Pancreas (tissue), 10 donors: ENCODE measurements around the gene ACTRT2. TPM values are rescaled to one million over a fixed set of nuclear protein-coding genes. Genes with fewer than 3 reads are reported as not detected.

Experiments
- ATAC-seq, 4 donors: fragments of 200-7000 bp; cut with Tn5 transposase; one replicate each; pipeline versions ENCODE4 v1.8.0 to v1.9.1; 2020; ENCODE audit warnings: mild to moderate bottlenecking in 4 of 4, moderate library complexity in 4 of 4
- DNase-seq, 6 donors: peaks; one replicate each; pipeline ENCODE4 v3.0.0-alpha.2; 2020
- FAIRE-seq: peaks from 2 replicates; lab custom pipeline; 2012; peaks lifted over from hg19 to GRCh38; lab: Jason Lieb, UNC
- H3K27ac ChIP-seq, 4 donors: fragments of 200-600 bp; sonication (generic); 1 replicate in 3 of 4; 2 replicates in 1 of 4; pipeline versions ENCODE4 v1.5.0 to v1.8.0; 2020
- H3K27me3 ChIP-seq, 4 donors: fragments of 200-600 bp; one replicate each; pipeline ENCODE4 v1.8.0; 2021
- H3K36me3 ChIP-seq, 3 donors: fragments of 200-600 bp; sonication (generic) in 1 of 3; one replicate each; pipeline versions ENCODE4 v1.5.0 to v1.8.0; 2020 to 2021
- H3K4me1 ChIP-seq, 3 donors: fragments of 200-600 bp; one replicate each; pipeline ENCODE4 v1.8.0; 2021
- H3K4me3 ChIP-seq, 4 donors: fragments of 200-600 bp; sonication (generic) in 2 of 4; one replicate each; pipeline versions ENCODE4 v1.5.0 to v1.8.0; 2020 to 2021
- H3K9me3 ChIP-seq, 4 donors: fragments of 200-600 bp; one replicate each; pipeline ENCODE4 v1.8.0; 2021
- CTCF ChIP-seq, 4 donors: fragments of 200-600 bp; sonication (generic) in 3 of 4; IDR thresholded peaks; one replicate each; pipeline versions ENCODE4 v1.5.0 to v1.8.0; 2021; ENCODE audit warnings: antibody characterized with exemption in 4 of 4
- WGBS, 2 donors: extraction: QIAGEN DNeasy Blood & Tissue Kit; methylation state at CpG; one replicate each; pipeline ENCODE4 v1.1.7; 2013; 5-methylcytosine and 5-hydroxymethylcytosine counted together
- intact Hi-C, 3 donors: fragments of 100-400 bp; cut with DNase I; formaldehyde crosslinking; loops; one replicate each; pipeline versions ENCODE4 v1.11.1 to v1.14.2; 2022
- polyA plus RNA-seq, 2 donors: library from polyadenylated mRNA; stranded (reverse); fragments of 200-250 nt; gene quantifications; one replicate each; pipeline ENCODE4 v1.2.3, GENCODE V29; 2013
- total RNA-seq, 6 donors: library from RNA; stranded (reverse); fragmentation: NEBNext Ultra II Directional in 4 of 6; extraction: Animal tissue kit (Norgen Biotek cat#: 25700) in 4 of 6; gene quantifications; one replicate each; pipeline versions ENCODE4 v1.2.1 to v1.2.4, GENCODE V29; 2021 to 2023
- donor health status: healthy with polysubstance abuse.
- donor health status: DM: no; HTN: no; CAD: no; lungs with moderate emphysema.
- donor health status: DM: no; HTN: no; CAD: no.
- donor health status: control.
- donor health status: control.
- donor health status: Bipolar disorder and iron deficiency.
- donor health status: DM: yes; HTN: yes; CAD: no.
- donor health status: DM: no; HTN: no; CAD: no.
- donor health status: DM: no; HTN: no; CAD: no.
- donor health status: DM: yes; HTN: yes; CAD: no.

ACTRT2 gene
- total and polyA plus RNA-seq, 8 donors, result not detected

- no peak for FAIRE-seq
- WGBS, 2 donors, result 70 to 82% methylated on average over 21 of the region's 21 CpGs
- DNase-seq, result peak in 2 of 6 donors; percentile 42 to 45
These were observed 37.4 kb upstream of the ACTRT2 start for GRCh38 chr1:2983706-2984398.

GRCh38 chr1:2984399-2985061, 36.7 kb upstream of the ACTRT2 start:
- intact Hi-C loops, result no loop called here
- no peak for ATAC-seq

More at GRCh38 chr1:2983706-2984398, 37.4 kb upstream of the ACTRT2 start:
- Histone ChIP-seq H3K27me3 (no peaks in the 10 kb centered on the region), H3K27ac (no peak overlapping the region), H3K4me1 (no peaks in the 10 kb centered on the region), H3K9me3 (no peaks in the 10 kb centered on the region), H3K4me3 (no peak overlapping the region), H3K36me3 (no peaks in the 10 kb centered on the region)
- TF ChIP-seq CTCF (IDR thresholded peaks at IDR 0.05), result no peak
- intact Hi-C loops, result no loop called here
- no peak for ATAC-seq

GRCh38 chr1:2985067-2985561, 36.2 kb upstream of the ACTRT2 start:
- FAIRE-seq, result no peak
- H3K27me3 ChIP-seq, result no peaks in the 10 kb centered on the region
- no peaks in the 10 kb centered on the region for H3K9me3 ChIP-seq
- H3K4me1 ChIP-seq, result no peaks in the 10 kb centered on the region
- no peak overlapping the region for H3K27ac ChIP-seq
- 63 to 69% methylated on average over 17 of the region's 17 CpGs for WGBS, 2 donors
- intact Hi-C loops, result no loop called here
- no peak for ATAC-seq
- no peak for TF ChIP-seq CTCF (IDR thresholded peaks at IDR 0.05)
- peak in 2 of 6 donors; percentile 36 to 37 for DNase-seq
- no peaks in the 10 kb centered on the region for H3K36me3 ChIP-seq
- H3K4me3 ChIP-seq, result no peak overlapping the region

More at GRCh38 chr1:2984399-2985061, 36.7 kb upstream of the ACTRT2 start:
- Histone ChIP-seq H3K36me3 (no peaks in the 10 kb centered on the region), H3K4me1 (no peaks in the 10 kb centered on the region), H3K27ac (no peak overlapping the region), H3K4me3 (no peak overlapping the region), H3K27me3 (no peaks in the 10 kb centered on the region), H3K9me3 (no peaks in the 10 kb centered on the region)
- DNase-seq (peak in 2 of 6 donors; percentile 27 to 43), FAIRE-seq (no peak)
- 85 to 87% methylated on average over 12 of the region's 12 CpGs for WGBS, 2 donors
- TF ChIP-seq CTCF (IDR thresholded peaks at IDR 0.05), result no peak

- H3K27ac ChIP-seq, result no peak overlapping the region
- intact Hi-C loops, result no loop called here
- no peak overlapping the region for H3K4me3 ChIP-seq
- ATAC-seq (no peak), DNase-seq (no peak), FAIRE-seq (no peak)
- H3K36me3 ChIP-seq, result no peaks in the 10 kb centered on the region
- WGBS, 2 donors, result 79 to 94% methylated on average over 5 of the region's 5 CpGs
- no peaks in the 10 kb centered on the region for H3K27me3 ChIP-seq
- no peak for TF ChIP-seq CTCF (IDR thresholded peaks at IDR 0.05)
- no peaks in the 10 kb centered on the region for H3K4me1 ChIP-seq
- no peaks in the 10 kb centered on the region for H3K9me3 ChIP-seq
These were observed 35.3 kb upstream of the ACTRT2 start for GRCh38 chr1:2985694-2986548.
